GM18951 (cell line): Measurements from ENCODE around the gene CHRNA9.

Experiments used
- POLR2A ChIP-seq: IDR thresholded peaks from 4 replicates; pipeline ENCODE4 v1.6.1; 2011; ENCODE audit warnings: mild to moderate bottlenecking; ENCODE audit not compliant: insufficient read length, insufficient read depth; ENCODE audit errors: extremely low read depth
- in situ Hi-C: fragments of 300-500 bp; cut with MboI; formaldehyde crosslinking; loops from one replicate; pipeline ENCODE4 v1.12.0; 2022; ENCODE audit warnings: low sequenced_read_pairs, mixed read lengths, inconsistent platforms; ENCODE audit not compliant: unreplicated experiment

The CHRNA9 gene

GRCh38 chr4:40333921-40334352 is 1.2 kb upstream of the CHRNA9 start:
- in situ Hi-C loops: no loop called here
- no peak for TF ChIP-seq POLR2A

- no peak for TF ChIP-seq POLR2A
- in situ Hi-C loops: no loop called here
Measured at GRCh38 chr4:40335525-40335894, 377 bp downstream of the CHRNA9 start.

- TF ChIP-seq POLR2A: no peak
- in situ Hi-C loops: no loop called here
Measured at GRCh38 chr4:40337051-40337450, 1.9 kb downstream of the CHRNA9 start.

- no peak for TF ChIP-seq POLR2A
- in situ Hi-C loops: no loop called here
Measured at GRCh38 chr4:40337523-40337922, 2.4 kb downstream of the CHRNA9 start.

- in situ Hi-C loops: no loop called here
- TF ChIP-seq POLR2A: no peak
Measured at GRCh38 chr4:40340030-40340429, 4.9 kb downstream of the CHRNA9 start.

- in situ Hi-C loops: no loop called here
- TF ChIP-seq POLR2A: no peak
Measured at GRCh38 chr4:40347472-40347871, 12.3 kb downstream of the CHRNA9 start.

- in situ Hi-C loops: no loop called here
Measured at GRCh38 chr4:40348000-40348399, 12.9 kb downstream of the CHRNA9 start.

GRCh38 chr4:40349561-40350198 is 14.5 kb downstream of the CHRNA9 start:
- no peak for TF ChIP-seq POLR2A
- in situ Hi-C loops: no loop called here

More at GRCh38 chr4:40348000-40348399, 12.9 kb downstream of the CHRNA9 start:
- no peak for TF ChIP-seq POLR2A

GRCh38 chr4:40350627-40351227 is 15.6 kb downstream of the CHRNA9 start:
- in situ Hi-C loops: no loop called here
- TF ChIP-seq POLR2A: no peak

- in situ Hi-C loops: no loop called here
- TF ChIP-seq POLR2A: no peak
Measured at GRCh38 chr4:40354158-40354557, 19.0 kb downstream of the CHRNA9 start.

- in situ Hi-C loops: no loop called here
- no peak for TF ChIP-seq POLR2A
Measured at GRCh38 chr4:40355131-40355530, 20.0 kb downstream of the CHRNA9 start.

GRCh38 chr4:40357738-40358137 is 22.6 kb downstream of the CHRNA9 start:
- in situ Hi-C loops: no loop called here
- no peak for TF ChIP-seq POLR2A

- in situ Hi-C loops: no loop called here
- no peak for TF ChIP-seq POLR2A
Measured at GRCh38 chr4:40361338-40361737, 26.2 kb downstream of the CHRNA9 start.

- TF ChIP-seq POLR2A: no peak
- in situ Hi-C loops: no loop called here
Measured at GRCh38 chr4:40363382-40363920, 28.3 kb downstream of the CHRNA9 start.
